GM18520 (cell line): ENCODE data around the gene CYB5R3.
"Not testable (repeated sequence)": the region's sequence is repeated elsewhere in the genome, so short reads cannot be mapped to it uniquely, and the experiment has no call there.

Source experiments
- ATAC-seq: cut with Tn5 transposase; IDR thresholded peaks from one replicate; pipeline ENCODE4 v1.9.1; 2021; ENCODE audit not compliant: unreplicated experiment

The CYB5R3 gene

GRCh38 chr22:42679691-42680090 lies 30.5 kb upstream of the CYB5R3 start:
- ATAC-seq, result no peak

DNA sequence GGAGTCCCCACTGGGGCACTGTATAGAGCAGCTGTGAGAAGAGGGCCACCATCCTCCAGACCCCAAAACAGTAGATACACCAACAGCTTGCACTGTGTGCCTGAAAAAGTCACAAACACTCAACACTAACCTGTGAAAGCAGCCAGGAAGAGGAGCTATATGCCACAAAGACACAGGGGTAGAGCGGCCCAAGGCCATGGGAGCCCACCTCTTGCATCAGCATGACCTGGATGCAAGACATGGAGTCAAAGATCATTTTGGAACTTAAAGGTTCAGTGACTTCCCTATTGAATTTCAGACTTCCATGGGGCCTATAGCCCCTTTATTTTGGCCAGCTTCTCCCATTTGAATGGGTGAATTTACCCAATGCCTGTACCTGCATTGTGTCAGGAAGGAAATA lies 29.7 kb upstream of the CYB5R3 start:
- ATAC-seq, result no peak

- not testable (repeated sequence) for ATAC-seq
These were observed 28.7 kb upstream of the CYB5R3 start for GRCh38 chr22:42677936-42678335.

DNA sequence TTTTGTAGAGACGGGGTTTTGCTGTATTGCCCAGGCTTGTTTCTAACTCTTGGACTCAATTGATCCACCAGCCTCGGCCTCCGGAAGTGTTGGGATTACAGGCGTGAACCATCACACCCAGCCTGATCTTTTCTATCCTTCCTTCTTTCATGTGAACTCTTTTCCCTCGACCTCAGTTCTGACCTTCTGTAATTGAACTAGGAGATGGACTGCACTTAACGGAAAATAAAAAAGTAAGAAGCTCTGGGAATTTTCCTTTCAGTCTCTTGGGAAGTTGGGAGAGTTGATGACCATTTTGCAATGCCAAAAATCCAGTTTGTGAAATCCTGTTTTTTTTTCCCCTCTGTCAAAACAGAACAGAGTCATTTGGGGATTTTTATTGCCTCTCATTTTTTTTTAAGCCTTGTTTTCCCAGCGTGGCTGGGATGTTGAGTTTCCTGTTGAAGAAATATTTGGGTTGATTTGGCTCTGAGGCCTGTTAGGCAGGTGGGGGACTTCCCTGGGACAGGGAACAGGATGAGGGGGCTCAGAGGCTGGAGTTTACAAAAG lies 26.9 kb upstream of the CYB5R3 start:
- ATAC-seq, result no peak

GRCh38 chr22:42673898-42674401 lies 24.8 kb upstream of the CYB5R3 start:
- no peak for ATAC-seq

- not testable (repeated sequence) for ATAC-seq
These were observed 23.9 kb upstream of the CYB5R3 start for GRCh38 chr22:42673071-42673470.

DNA sequence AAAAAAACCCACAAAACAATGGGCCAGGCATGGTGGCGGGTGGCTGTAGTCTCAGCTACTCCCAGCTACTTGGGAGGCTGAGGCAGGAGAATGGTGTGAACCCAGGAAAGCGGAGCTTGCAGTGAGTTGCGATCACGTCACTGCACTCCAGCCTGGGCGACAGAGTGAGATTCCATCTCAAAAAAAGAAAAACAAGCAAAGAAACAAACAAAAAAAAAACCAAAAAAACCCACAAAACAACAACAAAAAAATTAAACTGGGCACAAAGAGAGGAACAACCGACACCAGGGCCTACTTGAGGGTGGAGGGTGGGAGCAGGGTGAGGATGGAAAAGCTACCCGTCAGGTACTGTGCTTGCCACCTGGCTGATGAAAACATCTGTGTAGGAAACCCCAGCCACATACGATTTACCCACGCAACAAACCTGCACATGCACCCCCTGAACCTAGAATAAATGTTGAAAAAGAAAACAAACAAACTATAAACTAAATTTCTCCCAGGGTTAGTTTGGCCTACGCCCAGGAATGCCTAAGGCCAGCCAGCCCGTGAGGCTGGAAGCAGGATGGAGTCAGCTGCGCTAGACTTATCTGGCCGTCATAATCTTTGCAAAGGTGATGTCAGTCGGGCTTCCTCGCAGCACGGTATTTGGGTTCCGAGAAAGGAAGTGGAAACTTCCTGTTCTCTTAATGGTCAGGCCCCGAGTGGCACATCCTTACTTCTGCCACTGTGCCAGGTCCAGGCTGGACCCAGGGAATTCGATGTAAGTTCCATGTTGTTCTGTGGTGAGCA lies 21.9 kb upstream of the CYB5R3 start:
- ATAC-seq, result no peak

DNA sequence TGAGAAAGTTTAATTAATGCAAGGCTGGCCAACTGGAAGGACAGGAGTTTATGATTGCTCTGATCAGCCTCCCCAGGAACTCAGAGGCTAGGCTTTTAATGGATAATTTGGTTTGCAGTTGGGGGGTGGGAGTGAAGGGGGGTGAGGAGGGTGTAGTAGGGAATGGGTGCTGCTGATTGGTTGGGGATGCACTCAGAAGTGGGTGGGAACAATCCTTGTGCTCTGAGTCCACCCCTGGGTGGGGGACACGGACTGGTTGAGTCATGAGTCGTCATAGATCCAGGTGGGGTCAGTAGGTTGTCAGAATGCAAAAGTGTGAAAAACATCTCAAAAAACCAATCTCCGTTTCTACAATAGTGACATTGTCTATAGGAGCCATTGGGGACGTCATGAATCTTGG lies 20.9 kb upstream of the CYB5R3 start:
- no peak for ATAC-seq

GRCh38 chr22:42666393-42666792 lies 17.2 kb upstream of the CYB5R3 start:
- ATAC-seq, result not testable (repeated sequence)

DNA sequence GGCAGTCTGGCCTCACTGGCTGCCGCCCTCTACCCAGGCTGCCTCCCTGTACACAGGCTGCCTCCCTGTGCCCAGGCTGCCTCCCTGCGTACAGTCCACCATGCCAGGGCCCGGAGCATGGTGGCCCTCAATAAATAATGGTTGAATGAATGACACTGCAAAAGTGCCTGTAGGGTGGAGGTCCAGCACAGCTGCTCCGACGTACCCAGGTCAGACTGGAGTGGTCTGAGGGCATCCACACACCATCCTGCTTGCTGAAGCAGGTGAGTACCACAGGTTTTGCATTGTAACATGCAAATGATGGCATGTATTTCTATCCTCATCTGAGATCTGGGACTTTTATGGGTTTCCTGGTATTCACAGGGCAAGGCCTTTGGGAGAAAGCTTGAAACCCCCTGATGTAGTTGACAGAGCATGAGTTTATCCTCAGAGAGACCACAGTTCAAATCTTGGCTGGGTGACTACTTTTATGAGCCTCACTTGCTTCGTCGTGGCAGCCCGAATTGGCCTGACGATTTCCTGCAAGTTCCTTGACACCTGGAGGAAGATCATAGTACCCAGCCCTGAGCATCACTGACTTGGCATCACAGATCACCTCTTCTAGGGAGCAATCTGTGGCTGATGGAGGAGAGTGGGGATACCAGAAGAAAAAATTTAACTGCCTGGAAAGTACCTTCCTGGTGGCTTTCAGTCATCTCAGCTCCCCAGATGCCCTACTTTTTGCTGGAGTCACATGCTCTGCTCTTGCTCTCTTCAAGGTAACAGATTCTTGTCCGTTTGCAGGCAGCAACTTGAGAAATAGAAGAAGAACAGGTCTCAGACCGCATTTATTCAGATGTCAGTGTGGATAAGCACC lies 16.0 kb upstream of the CYB5R3 start:
- ATAC-seq, result peak; percentile 47

GRCh38 chr22:42661985-42662831 lies 13.0 kb upstream of the CYB5R3 start:
- ATAC-seq, result no peak

DNA sequence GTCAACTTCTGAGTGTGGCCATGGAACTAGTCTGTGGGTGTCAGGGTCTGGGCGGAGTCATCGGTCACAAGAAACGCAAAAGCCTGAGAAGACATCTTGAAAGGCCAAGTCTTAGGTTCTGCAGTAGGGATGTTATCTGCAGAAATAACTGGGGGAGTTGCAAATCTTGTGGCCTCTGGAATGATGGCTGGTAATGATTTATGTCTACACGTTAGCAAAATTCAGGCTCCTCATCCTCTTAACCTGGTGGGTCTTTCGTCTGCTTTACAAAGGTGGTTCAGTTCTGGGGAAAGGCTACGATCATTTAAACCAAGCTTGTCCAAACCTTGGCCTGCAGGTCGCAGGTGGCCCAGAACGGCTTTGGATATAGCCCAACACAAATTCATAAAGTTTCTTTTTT lies 7.4 kb upstream of the CYB5R3 start:
- no peak for ATAC-seq

DNA sequence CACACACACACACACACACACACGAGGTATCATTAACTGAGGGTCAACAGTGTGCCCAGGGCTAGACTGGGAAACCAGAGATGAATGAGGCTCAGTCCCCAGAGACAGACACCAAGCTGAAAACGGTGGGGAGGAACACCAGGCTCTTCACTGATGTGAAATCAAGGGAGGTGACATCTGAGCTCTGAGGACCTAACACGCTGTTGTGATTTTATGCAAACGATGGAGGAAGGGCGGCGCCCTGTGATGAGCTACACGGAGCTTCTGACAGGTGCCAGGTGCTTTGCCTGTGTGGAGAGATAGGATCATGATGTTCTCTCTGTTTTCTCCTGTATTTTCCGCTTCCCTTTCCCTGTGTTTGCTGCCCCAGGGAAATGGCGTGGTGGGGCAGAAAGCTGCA lies 6.5 kb upstream of the CYB5R3 start:
- ATAC-seq, result no peak

GRCh38 chr22:42654436-42655073 lies 5.4 kb upstream of the CYB5R3 start:
- ATAC-seq, result no peak

DNA sequence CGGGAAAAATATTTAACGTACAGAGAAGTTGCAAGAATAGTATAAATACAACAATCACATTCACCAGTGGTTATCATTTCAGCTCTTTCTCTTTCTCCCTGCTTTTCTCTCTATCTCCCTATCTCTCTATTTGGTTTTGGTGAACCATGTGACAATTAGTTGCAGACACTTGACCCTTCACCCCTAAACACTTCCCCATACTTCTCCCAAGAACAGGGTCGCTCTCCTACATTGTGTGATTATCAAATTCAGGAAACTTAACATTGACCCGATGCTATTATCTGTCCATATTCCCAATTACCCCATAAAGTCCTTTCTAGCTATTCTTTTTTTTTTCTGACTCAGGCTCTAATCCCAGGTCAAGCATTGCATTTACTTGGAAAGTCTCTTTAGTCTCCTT lies 4.8 kb upstream of the CYB5R3 start:
- ATAC-seq, result no peak

DNA sequence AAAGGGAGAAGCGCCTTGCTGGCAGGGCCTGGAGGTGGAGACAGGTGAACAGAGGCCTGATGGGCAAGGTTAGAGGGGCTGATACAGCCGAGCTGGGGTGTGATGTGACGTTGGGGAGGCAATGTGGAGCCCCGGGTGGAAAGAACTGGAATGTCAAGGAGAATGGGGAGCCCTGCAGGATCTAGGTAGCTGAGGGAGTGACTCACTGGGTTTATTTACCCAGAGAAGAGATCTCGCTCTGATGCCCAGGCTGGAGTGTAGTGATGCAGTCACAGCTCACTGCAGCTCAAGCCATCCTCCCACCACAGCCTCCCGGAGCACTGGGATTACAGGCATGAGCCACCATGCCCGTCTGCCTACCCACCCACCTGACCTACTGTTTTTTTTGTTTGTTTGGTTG lies 1.9 kb upstream of the CYB5R3 start:
- ATAC-seq, result no peak

DNA sequence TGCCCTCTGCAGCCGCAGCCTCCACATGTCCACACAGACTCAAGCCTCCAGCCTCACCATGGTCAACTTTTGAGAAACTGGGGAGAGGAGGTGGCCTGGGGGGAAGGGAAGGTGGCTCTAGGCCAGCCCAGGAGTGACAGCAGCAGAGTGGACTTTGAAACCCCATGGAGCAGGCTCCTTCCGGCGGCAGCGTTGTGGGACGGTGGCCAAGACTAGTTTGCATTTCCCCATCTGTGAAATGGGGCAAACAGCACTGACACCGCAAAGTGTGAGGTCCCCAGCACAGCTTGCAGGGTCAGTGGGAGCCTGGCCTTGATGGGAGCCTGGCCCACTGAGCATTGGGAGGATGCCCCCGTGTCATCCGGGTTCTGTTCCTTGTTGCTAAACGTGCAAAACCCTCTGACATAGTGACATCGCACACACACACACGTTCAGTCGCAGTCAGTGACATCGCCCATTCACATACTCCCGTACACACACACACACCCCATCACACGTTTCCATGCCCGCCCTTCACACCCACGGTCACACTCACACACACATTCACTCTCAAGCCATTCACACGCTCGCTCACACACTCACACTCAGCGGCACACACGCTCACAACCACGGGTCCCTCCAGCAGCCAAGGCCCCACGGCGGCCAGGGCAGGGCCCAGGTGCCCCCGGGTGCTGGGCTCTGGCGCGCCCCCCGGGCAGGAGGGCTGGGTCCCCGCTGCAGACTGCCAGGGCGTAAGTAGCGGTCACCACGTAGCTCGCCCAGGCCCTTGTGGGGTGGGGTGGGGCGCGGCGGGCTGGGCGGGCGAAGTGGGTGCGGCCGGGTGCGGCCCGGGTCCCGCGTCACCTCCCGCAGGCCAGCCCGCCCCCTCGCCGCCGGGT lies 585 bp downstream of the CYB5R3 start:
- ATAC-seq, result peak; percentile 34

DNA sequence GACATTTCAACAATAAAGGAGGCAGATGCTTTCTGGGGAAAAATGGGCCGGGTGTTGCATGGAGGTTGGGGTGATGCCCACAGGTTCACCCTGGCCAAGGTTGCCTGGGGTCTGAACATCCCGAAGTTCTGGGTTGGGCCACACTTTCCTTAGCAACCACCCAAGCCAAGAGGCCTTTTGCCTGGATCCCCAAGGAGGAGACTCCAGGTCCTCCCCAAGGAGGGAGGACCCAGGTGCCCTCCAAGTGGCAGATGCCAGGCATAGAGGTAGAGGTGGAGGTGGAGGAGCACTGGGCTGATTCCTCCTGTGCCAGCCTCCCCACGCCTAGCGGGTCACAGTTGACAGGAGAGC lies 1.2 kb downstream of the CYB5R3 start:
- no peak for ATAC-seq
